GM10847 (cell line): ENCODE measurements around the gene ZFP57.

ENCODE experiments used
- POLR2A ChIP-seq: IDR thresholded peaks from 2 replicates; pipeline ENCODE4 v1.6.1; 2011; ENCODE audit not compliant: insufficient read length; ENCODE audit errors: extremely low read depth

The ZFP57 gene

DNA sequence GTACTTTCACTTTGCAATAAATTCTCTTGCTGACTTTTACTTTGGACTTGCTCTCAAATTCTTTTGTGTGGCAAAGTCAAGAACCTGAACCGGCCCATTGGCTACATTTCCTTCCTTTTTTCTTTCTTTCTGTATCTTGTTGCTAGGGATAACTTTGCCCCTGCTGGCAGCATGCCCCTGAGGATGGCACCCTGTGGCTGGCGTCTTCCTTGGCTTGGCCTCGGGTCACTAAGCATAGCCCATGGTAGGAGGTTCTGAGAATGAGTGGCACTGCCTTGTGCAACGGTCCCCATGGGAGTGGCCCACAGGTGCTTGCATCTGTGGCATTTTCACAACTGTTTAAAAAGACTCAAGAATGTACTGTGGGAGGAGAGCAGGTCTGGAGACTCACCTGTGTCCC lies 28.2 kb upstream of the ZFP57 start:
- TF ChIP-seq POLR2A: no peak

DNA sequence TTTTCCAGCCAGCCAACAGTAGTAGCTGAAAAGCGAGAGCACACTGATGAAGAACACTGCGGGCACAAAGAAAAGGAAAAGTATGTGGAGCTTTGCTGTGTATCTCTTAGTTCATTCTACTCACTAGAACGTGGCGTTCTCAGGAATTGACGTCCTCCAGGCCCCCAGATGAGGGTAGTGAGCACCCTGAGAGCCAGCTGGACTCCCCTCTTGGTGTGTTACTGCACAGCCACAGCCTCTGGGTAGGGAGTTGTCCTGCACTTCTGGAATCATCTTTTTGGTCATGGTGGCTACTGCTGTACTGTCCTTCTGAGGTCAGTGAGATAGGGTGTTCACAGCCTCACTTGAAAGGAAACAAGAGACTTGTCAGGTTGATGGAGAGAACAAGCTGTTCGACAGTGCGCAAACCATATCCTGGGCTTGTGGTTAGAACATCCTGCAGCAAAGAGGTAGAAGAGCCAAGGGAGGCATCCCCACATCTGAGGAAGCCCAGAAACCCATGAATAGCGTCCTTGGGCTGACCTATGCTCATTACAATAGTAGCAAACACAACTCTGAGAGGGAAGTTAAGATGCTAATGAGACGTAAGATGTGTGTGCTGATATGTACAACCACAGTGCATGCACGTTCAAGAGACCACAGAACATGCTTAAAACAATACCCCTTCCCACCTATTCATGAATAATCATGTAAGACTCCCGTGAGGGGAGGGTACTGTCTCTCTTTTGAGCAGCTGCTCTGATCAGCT lies 27.7 kb upstream of the ZFP57 start:
- TF ChIP-seq POLR2A: no peak

DNA sequence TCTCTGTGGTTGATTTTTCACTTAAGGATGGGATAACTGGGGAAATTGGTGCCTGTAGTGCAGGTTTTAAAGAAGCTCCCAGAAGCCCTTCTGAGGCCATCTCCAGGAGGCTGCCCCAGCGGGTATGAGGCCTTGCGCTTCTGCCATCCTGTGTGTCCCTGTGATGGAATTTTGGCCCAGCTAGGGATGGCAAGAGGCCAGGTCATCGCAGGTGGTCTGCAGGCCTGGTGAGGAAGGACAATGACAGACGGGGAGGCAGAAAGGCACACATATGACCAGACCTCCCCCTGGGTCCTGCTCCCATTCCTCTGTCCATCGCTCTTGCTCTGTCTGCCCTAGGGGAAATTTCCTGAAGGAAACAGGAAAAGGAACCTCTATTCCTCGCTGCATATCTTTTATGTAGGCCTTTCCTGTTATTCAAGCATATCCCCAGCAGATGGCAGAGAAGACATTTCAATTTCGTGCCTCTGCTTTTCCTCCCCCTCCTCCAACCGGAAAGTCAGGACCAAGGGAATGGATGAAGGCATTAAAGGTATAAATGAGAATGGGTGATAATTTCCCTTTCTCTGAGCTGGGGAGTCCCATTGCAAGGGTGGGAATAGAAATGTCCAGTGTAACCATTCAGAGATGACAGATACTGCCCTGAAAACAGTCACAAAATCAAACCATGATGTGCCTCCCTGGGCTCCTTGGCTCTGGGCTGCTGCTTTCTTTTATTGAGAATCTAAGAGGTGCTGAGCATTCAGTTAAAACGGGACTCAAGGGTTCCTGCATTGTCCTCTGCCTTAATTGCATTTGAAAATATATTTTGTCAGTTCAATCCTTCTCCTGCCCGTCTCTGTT lies 24.7 kb upstream of the ZFP57 start:
- no peak for TF ChIP-seq POLR2A

DNA sequence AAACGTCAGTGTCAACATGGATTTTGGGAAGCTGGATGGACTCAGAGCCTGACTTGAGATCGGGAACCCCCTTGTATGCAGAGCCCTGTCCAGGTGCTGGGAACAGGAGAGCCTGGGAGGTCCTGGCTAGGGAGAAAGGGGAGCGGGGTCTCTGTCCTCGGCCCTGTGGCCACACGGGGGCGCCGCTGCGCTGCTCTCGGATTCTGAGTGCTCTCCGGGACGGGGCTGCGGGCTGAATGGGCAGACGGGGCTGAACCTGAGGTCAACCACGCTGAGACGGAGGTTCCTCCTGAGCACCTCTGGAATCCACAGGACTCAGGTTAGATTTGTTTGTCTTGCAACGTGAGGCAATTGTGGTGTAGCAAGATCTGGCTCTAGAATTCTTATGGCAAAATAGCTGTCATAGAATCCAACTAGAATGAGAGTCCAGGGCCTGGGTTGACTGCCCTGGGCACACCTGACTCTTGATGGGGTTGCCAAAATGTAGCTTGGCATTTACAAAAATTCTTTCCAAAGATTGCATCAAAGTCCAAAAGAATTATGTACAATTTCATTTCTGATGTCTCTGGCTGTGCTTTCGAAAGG lies 21.7 kb upstream of the ZFP57 start:
- no peak for TF ChIP-seq POLR2A

DNA sequence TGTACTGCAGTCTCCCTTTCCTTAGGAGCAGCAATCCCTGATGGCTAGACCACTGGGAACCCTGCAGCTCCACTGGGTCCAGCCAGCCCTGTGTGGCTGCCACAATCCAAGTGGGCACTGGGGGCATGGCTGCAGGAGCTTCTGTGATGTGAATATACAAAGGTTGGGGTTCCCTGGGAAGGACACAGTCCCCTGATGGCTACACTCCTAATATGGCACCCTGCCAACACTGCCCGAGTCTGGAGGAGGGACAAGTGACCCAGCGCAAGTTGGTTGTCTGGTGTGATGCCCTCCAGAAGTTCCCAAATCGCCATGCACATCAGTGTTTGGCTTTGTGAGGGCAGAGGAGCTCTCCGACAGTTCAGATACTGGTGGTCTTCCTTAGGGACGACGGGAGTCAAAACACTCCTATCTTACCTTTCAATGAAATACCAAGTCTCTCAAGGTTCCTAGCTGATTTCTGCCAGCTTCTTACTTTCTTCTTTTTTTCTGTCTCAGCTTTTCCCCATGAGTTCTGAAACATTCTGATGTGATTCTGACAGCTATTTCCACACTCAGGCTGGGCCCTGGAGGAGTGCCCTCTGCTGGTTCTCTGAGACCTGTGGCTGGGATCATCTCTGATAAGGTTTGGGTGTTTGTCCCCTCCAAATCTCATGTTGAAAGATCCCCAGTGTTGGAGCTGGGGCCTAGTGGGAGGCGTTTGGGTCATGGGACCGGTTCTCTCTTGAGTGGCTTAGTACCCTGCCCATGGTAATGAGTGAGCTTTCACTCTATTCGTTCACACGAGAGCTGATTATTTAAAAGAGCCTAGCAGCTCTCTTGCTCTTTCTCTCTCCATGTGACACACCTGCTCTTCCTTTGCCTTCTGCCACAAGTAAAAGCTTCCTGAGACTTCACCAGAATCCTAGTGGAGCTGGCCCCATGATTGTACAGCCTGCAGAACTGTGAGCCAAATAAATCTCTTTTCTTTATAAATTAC lies 15.5 kb upstream of the ZFP57 start:
- no peak for TF ChIP-seq POLR2A

DNA sequence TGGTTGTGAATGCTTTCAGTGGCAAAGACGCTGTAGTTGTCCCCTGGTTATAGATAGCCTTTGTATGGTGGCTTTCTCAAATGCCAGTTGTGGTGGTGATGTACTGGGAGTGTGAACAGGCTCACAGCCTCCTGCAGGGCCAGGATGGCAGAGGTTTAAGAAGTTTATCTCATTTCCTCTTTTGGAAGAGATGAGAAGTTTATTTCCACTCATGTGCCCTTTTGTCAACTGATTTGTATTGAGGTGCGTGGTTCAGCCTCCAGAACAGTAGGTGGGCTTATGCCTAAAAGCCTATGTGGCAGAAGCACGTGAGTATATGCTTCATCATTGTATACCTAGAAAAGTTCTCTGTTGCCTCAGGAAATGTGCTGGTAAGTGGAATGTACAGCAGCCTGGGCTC lies 13.7 kb upstream of the ZFP57 start:
- no peak for TF ChIP-seq POLR2A

DNA sequence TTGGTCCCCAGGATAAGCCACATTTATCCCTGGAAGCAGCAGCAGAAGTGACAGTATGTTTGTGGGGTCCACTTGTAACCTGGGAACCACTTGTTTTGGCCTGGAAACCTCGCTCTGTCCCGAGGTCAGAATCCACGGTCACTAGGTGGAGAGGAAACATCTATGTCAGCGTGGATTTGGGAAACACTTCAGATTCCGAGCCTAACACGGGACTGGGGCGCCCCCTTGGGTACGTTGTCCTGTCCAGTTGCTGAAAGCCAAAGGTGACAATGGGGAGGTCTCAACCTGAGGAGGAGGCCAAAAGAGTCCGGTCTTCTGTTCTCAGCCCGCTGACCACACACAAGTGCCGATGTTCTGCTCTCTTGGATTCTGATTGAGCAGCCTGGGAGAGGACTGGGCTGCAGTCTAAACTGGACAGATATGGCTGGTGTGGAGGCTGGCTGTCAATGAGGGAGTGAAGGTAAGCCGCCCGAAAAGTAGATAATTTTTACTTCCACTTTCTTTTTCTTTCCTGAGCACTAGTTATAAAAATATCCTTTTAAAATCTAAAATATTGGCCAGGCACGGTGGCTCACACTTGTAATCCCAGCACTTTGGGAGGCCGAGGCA lies 4.9 kb upstream of the ZFP57 start:
- no peak for TF ChIP-seq POLR2A

DNA sequence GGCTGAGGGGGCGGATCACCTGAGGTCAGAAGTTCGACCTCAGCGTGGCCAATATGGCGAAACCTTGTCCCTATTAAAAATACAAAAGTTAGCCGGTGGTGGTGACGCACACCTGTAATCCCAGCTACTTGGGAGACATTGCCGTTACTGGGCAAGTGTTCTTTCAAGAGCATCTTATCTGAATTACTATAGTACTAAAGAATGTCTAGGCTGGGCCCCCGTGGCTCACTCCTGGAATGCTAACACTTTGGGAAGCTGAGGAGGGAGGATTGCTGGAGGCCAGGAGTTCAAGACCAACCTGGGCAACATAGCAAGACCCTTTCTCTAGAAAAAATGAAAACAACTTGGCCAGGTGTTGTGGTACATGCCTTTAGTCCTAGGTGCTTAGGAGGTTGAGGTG lies 859 bp upstream of the ZFP57 start:
- TF ChIP-seq POLR2A: no peak

DNA sequence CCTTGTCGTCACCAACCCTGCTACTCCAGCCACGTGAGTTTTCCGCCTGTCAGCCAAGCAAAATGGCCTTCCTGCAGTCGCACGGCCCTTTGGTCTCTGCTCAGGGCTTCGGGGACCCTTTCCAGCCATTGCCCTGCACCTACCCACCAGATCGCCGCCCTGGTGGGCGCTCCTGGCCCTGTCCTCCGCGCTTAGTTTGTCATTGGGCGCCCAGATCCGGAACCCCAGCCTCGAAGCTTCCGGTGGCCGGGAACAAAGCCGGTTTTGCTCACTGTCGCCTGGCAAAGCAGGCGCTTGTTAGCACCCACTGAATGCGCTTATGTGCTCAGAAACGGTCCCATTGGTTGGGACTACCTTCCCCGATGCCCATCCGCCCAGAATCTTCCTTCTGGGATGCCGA lies 536 bp downstream of the ZFP57 start:
- TF ChIP-seq POLR2A: no peak

DNA sequence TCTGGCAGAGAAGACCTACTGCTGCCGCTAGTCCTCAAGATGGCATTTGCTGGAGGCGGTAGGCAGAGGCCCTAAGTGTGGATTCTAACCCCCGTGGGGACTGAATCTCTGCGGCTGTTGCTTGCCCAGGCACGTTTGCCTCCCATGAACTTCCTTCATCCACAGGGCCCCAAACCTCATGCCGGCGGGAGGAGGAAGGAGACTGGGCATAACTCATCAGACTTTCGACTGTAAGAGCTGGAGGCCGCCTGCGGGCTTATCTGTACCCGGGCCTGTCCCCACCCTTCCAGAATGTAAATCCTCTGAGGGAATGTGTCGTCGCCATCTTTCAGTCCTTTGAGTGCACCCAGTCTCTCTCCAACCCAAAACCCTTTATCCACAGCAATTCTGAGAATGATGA lies 990 bp downstream of the ZFP57 start:
- no peak for TF ChIP-seq POLR2A

DNA sequence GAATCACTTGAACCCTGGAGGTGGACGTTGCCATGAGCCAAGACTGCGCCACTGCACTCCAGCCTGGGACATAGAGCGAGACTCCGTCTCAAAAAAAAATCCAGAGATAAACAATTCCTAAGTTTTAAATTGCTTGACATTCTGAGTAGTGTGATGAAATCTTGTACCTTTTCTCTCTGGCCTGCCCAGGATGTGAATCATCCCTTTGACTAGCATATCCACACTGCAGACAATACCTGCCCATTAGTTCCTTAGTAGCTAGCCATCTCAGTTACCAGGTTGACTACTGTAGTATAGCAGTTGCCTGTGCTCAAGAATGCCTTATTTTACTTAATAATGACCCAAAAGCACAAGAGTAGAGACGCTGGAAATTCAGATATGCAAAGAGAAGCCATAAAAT lies 2.8 kb downstream of the ZFP57 start:
- TF ChIP-seq POLR2A: no peak

DNA sequence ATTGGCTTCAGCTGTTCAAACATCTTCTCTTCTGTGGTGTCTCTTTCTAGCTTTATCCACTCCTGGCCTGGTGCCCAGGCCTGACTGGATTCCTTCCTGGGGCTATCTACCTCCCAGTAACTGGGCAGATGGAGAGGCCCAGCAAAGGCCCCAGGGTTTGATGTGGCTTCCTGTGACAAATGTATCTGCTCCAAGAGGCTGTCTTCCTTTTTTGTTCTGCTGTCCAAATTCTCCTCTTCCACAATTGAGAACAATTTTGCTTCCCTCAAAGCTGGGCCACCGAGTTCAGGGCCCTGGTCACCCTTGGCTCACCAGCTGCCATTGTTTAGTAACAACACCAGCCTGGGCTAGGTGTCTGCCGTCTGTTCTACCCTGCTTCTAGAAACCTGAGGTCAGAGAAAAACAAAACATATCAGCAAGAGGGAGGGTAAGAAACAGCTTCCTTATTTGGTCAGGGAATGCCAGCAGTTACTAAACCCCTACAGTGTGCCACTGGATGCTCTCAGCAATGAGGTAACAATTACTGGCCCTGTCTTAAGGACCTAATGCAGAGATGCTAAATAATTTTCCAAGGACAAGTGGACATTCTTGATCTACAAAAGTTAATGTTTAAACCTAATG lies 3.9 kb downstream of the ZFP57 start:
- TF ChIP-seq POLR2A: no peak

DNA sequence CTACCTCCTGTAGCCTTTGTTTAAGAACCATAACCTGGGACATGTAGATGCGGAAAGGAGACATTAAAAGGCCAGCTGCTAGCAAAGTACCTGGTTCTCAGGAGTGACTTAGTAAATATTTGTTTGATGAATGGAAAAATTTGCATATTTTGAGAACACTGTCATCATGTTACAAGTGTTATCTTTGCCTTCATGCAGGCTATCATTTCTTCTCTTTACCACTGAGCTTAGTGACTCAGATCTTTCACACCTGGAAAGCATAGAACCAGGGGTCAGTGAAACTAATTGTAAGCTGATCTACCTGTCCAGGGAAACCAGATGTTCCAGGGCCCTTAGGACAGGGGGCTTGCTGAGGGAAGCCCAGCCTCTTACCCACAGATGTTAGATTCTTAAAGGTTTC lies 5.4 kb downstream of the ZFP57 start:
- no peak for TF ChIP-seq POLR2A

DNA sequence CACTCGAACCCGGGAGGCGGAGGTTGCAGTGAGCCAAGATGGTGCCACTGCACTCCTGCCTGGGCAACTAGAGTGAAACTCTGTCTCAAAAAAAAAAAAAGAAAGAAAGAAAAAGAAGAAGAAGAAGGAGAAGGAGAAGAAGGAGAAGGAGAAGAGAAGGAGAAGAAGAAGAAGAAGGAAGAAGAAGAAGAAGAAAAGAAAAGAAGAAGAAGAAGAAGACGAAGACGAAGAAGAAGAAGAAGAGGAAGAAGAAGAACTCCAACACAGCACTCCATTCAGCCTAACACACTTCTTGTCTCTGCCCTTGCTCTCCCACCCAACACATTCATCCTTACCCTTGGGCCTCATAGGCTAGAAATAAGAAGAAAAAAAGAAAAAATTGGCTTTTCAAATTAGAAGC lies 6.9 kb downstream of the ZFP57 start:
- no peak for TF ChIP-seq POLR2A

DNA sequence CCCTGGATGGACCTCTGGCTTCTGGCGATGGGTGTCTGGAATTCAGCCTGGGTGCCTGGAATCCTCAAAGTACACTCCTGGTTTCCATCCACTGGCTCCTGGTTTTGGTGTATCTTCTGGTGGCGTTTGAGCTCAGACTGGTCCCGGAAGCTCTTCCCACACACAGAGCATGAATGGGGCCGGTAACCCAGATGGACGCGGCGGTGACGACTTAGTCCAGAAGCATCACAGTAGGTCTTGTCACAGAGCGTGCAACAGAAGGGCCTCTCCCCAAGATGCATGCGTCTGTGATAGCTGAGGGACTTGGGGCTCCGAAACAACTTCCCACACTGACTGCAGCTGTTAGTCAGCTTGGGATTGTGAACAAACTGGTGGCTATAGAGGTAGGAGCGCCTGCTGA lies 7.8 kb downstream of the ZFP57 start:
- no peak for TF ChIP-seq POLR2A

DNA sequence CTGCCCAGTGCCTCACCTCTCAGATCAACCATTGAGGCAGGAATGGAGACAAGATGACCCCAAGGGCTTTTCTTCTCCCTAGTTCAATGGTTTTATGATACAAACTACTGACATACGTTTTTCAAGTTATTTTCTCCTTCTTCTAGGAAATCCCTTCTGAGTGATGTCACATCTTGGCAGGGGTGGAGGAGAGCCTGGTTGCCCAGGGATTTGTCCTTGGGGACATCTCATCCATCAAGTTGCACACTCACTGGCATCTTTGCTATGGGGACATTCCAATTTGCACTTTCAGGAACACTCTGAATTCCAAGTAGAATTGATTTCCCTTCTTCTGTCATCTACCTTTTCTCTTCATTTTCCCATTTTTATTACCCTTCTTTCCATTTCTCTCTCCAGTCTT lies 9.9 kb downstream of the ZFP57 start:
- no peak for TF ChIP-seq POLR2A
